Hematopoietic multipotent progenitor cell treated with erythropoietin and hydrocortisone succinate and interleukin-3 and kit ligand, for 17 days (in vitro differentiated cells): ENCODE data around the gene ATF7.
"Not testable (repeated sequence)": the region's sequence is repeated elsewhere in the genome, so short reads cannot be mapped to it uniquely, and the experiment has no call there.

Experiments
- DNase-seq: peaks from one replicate; pipeline ENCODE4 v3.0.0-alpha.2; 2015; ENCODE audit warnings: low spot score

The ATF7 gene

GRCh38 chr12:53594897-53595615 lies 31.1 kb downstream of the ATF7 start:
- DNase-seq = no peak

- no peak for DNase-seq
Measured at GRCh38 chr12:53593707-53594106, 32.5 kb downstream of the ATF7 start.

- DNase-seq = no peak
Measured at GRCh38 chr12:53593031-53593430, 33.2 kb downstream of the ATF7 start.

GRCh38 chr12:53592426-53592825 lies 33.8 kb downstream of the ATF7 start:
- DNase-seq = no peak

GRCh38 chr12:53591301-53592206 lies 34.6 kb downstream of the ATF7 start:
- DNase-seq = no peak

- no peak for DNase-seq
Measured at GRCh38 chr12:53590652-53591051, 35.5 kb downstream of the ATF7 start.

GRCh38 chr12:53589915-53590314 lies 36.3 kb downstream of the ATF7 start:
- no peak for DNase-seq

GRCh38 chr12:53589423-53589822 lies 36.8 kb downstream of the ATF7 start:
- no peak for DNase-seq

GRCh38 chr12:53588123-53588522 lies 38.1 kb downstream of the ATF7 start:
- DNase-seq = no peak

- no peak for DNase-seq
Measured at GRCh38 chr12:53586745-53587144, 39.4 kb downstream of the ATF7 start.

- DNase-seq = no peak
Measured at GRCh38 chr12:53585448-53586125, 40.6 kb downstream of the ATF7 start.

GRCh38 chr12:53579545-53579955 lies 46.6 kb downstream of the ATF7 start:
- no peak for DNase-seq

- no peak for DNase-seq
Measured at GRCh38 chr12:53578783-53579182, 47.4 kb downstream of the ATF7 start.

GRCh38 chr12:53577941-53578352 lies 48.2 kb downstream of the ATF7 start:
- DNase-seq = no peak

- no peak for DNase-seq
Measured at GRCh38 chr12:53575502-53576249, 50.5 kb downstream of the ATF7 start.

- DNase-seq = no peak
Measured at GRCh38 chr12:53572134-53572758, 53.9 kb downstream of the ATF7 start.

GRCh38 chr12:53571295-53571694 lies 54.9 kb downstream of the ATF7 start:
- no peak for DNase-seq

GRCh38 chr12:53568809-53569557 lies 57.2 kb downstream of the ATF7 start:
- no peak for DNase-seq

- no peak for DNase-seq
Measured at GRCh38 chr12:53567961-53568808, 58.0 kb downstream of the ATF7 start.

GRCh38 chr12:53565376-53565775 lies 60.8 kb downstream of the ATF7 start:
- not testable (repeated sequence) for DNase-seq
